GM19099 (cell line): ENCODE measurements around the gene ATP10B.

Source experiments
- POLR2A ChIP-seq: IDR thresholded peaks from 3 replicates; pipeline ENCODE4 v1.6.1; 2011; ENCODE audit warnings: low read depth; ENCODE audit not compliant: insufficient read length; ENCODE audit errors: extremely low read depth

ATP10B gene

GRCh38 chr5:160679567-160680309 is 172.3 kb downstream of the ATP10B start:
- no peak for TF ChIP-seq POLR2A

- no peak for TF ChIP-seq POLR2A
These were observed 176.0 kb downstream of the ATP10B start for GRCh38 chr5:160675988-160676387.

- no peak for TF ChIP-seq POLR2A
These were observed 177.1 kb downstream of the ATP10B start for GRCh38 chr5:160674901-160675300.

- no peak for TF ChIP-seq POLR2A
These were observed 179.5 kb downstream of the ATP10B start for GRCh38 chr5:160672521-160672920.

- no peak for TF ChIP-seq POLR2A
These were observed 183.7 kb downstream of the ATP10B start for GRCh38 chr5:160668356-160668755.

DNA sequence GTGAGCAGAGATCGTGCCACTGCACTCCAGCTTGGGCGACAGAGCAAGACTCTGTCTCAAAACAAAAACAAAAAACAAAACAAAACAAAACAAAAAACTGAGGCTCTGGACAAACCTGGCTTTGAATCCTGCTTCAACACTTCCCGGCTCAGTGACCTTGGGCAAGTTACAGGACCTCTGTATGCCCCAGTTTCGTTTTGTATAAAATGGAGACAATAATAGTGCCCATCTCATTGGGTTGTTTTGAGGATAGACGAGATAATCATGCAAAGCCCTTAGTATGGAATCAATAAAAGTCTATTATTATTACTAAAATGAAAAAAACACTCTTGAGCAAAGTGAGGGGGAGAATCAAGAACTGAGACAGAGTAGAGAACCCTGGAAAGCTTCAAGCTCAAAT is 184.9 kb downstream of the ATP10B start:
- no peak for TF ChIP-seq POLR2A

GRCh38 chr5:160665460-160665859 is 186.6 kb downstream of the ATP10B start:
- TF ChIP-seq POLR2A = no peak

DNA sequence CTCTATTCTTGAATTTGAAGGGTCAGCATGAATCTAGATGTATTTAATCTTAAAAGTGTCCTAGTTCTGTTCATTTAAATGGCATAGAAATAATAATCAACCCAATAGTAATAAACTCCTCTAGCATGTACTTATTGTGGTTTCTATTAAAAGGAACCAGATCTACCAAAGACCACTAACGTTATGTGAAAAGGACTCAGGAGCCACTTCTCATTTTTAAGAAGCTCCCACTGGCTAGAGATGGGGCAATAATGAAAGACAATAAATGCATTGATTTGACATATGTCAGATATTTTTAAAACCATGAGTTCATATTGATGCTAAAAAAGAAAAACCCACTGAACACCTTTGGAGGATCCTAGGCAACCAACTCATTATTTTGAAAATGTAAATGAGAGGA is 191.9 kb downstream of the ATP10B start:
- TF ChIP-seq POLR2A = no peak

- no peak for TF ChIP-seq POLR2A
These were observed 194.2 kb downstream of the ATP10B start for GRCh38 chr5:160657622-160658458.

- TF ChIP-seq POLR2A = no peak
These were observed 194.9 kb downstream of the ATP10B start for GRCh38 chr5:160657068-160657507.

- TF ChIP-seq POLR2A = no peak
These were observed 196.3 kb downstream of the ATP10B start for GRCh38 chr5:160655717-160656116.

GRCh38 chr5:160651692-160652645 is 200.0 kb downstream of the ATP10B start:
- no peak for TF ChIP-seq POLR2A

DNA sequence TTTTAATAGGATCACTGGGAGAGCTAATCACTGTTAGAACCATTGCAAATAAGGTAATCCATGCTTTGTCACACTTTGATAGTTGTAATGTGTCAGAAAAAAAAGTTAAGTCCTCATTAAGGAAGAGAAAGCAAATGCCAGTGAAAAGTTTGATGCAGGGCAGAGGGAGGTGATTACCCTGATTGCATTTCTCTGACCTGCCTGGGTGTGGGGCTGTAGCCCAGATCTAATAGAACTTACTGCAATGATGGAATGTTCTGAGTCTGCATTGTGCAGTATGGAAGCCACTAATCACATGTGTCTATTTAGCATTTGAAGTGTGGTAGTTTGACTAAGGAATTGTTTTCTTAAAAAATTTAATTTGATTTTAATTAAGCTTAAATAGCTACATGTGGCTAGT is 202.7 kb downstream of the ATP10B start:
- no peak for TF ChIP-seq POLR2A

DNA sequence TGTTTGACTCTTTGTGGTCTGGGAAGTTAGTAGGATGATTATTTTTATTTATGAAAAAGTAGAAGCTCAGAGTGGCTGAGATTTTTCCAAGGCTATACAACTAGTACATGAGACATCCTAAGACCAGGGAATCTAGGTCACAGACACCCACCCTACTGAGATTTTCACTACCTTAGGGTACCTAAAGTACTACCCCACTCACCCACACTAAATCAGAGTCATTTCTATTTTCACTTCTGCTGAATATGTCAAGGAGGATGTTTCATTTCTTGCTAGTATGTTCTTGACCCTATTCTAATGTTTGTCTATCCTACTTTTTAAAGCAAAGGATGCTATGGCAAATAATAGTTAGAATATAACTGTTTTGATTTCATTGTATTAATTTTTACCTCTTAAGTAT is 206.0 kb downstream of the ATP10B start:
- TF ChIP-seq POLR2A = no peak
